Suprapubic skin (tissue), 4 donors: ENCODE results near the gene AGAP9. TPM values are rescaled to one million over a fixed set of nuclear protein-coding genes. Genes with fewer than 3 reads are reported as not detected.

ENCODE experiments used
- DNase-seq, 2 donors: peaks; one replicate each; pipeline ENCODE4 v3.0.0-alpha.2; 2019; ENCODE audit warnings: low spot score in 2 of 2
- H3K27ac ChIP-seq: fragments of 200-600 bp; sonication (generic); one replicate; pipeline ENCODE4 v1.5.1; 2019
- H3K27me3 ChIP-seq: fragments of 200-600 bp; sonication (generic); one replicate; pipeline ENCODE4 v1.5.1; 2019
- H3K36me3 ChIP-seq: fragments of 200-600 bp; sonication (generic); one replicate; pipeline ENCODE4 v1.5.1; 2019
- H3K4me1 ChIP-seq: fragments of 200-600 bp; sonication (generic); one replicate; pipeline ENCODE4 v1.5.1; 2019
- H3K4me3 ChIP-seq: fragments of 200-600 bp; sonication (generic); one replicate; pipeline ENCODE4 v1.5.1; 2019; ENCODE audit warnings: mild to moderate bottlenecking
- H3K9me3 ChIP-seq: fragments of 200-600 bp; sonication (generic); one replicate; pipeline ENCODE4 v1.5.1; 2019
- EP300 ChIP-seq: sonication (generic); formaldehyde crosslinking; IDR thresholded peaks from one replicate; pipeline ENCODE4 v1.6.1; 2017; ENCODE audit warnings: antibody characterized with exemption
- POLR2A ChIP-seq, 2 donors: fragments of 450-650 bp; IDR thresholded peaks; one replicate each; pipeline ENCODE4 v1.6.1; 2017; ENCODE audit warnings: antibody characterized with exemption in 2 of 2, mild to moderate bottlenecking in 2 of 2, moderate library complexity in 2 of 2
- POLR2AphosphoS5 ChIP-seq, 3 donors: sonication (generic); formaldehyde crosslinking; IDR thresholded peaks; one replicate each; pipeline ENCODE4 v1.6.1; 2017; ENCODE audit warnings: antibody characterized with exemption in 3 of 3
- WGBS: methylation state at CpG from one replicate; pipeline ENCODE4 v1.1.5; 2018; 5-methylcytosine and 5-hydroxymethylcytosine counted together
- total RNA-seq, 4 donors: library from RNA; depleted of rRNA; stranded (reverse); fragments of >200 nt; gene quantifications; one replicate each; pipeline ENCODE4 v1.1.0, GENCODE V29; 2016
- TF ChIP-seq, protein P1 (sequence below), 2 donors: fragments of 200-600 bp in 1 of 2; fragments of 450-650 bp in 1 of 2; sonication (generic) in 1 of 2; IDR thresholded peaks; one replicate each; pipeline ENCODE4 v1.5.1; 2016 to 2019; ENCODE audit warnings: antibody characterized with exemption in 2 of 2, mild to moderate bottlenecking in 1 of 2, moderate library complexity in 1 of 2

Gene AGAP9
- total RNA-seq, 4 donors from 2014 or later: 2.7 to 55.4 (median 11.0) TPM

DNA sequence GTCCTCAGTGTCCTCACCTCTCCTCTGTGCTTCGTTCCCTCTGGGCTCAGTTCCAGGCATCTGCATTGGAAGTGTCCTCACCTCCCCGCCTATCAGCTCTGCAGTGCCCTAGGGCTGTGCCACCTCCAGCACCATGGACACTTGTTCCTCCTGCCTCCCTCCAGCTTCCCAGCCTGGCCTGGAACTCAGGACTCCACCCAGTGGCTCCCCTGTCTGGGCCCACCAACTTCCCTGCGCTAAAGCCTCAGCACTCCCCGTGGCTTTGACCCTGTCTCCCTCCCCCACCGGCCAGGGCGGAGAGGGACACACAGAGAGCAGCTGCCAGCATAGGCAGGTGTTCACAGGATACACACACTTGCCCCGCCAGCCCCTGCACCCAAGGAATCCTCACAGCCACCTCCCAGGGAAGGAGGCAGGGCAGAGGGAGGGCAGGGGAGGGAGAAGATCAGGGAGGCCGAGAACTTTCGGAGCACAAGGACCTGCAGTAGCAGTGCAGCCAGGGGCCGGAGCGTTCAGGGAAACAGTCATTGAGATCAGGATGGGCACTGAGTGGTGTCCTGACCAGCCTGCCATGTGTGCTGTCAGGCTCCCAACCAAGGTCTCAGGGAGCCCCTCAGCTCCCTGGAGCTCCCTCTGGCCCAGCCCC, 70.8 kb downstream of the AGAP9 start:
- H3K27ac ChIP-seq: no peak overlapping the region
- peak in 1 of 2 donors; percentile 74 for DNase-seq
- no peaks in the 10 kb centered on the region for H3K36me3 ChIP-seq

GRCh38 chr10:47451998-47452494, 71.4 kb downstream of the AGAP9 start:
- Histone ChIP-seq H3K9me3 (no peaks in the 10 kb centered on the region), H3K27me3 (peaks cover 3% of the 10 kb centered on the region), H3K4me3 (no peak overlapping the region), H3K36me3 (no peaks in the 10 kb centered on the region), H3K4me1 (no peaks in the 10 kb centered on the region), H3K27ac (no peak overlapping the region)
- TF ChIP-seq EP300 (no peak), POLR2AphosphoS5 (IDR thresholded peaks at IDR 0.05) (no peak), POLR2A (IDR thresholded peaks at IDR 0.05) (no peak)
- TF ChIP-seq, protein P1, sequence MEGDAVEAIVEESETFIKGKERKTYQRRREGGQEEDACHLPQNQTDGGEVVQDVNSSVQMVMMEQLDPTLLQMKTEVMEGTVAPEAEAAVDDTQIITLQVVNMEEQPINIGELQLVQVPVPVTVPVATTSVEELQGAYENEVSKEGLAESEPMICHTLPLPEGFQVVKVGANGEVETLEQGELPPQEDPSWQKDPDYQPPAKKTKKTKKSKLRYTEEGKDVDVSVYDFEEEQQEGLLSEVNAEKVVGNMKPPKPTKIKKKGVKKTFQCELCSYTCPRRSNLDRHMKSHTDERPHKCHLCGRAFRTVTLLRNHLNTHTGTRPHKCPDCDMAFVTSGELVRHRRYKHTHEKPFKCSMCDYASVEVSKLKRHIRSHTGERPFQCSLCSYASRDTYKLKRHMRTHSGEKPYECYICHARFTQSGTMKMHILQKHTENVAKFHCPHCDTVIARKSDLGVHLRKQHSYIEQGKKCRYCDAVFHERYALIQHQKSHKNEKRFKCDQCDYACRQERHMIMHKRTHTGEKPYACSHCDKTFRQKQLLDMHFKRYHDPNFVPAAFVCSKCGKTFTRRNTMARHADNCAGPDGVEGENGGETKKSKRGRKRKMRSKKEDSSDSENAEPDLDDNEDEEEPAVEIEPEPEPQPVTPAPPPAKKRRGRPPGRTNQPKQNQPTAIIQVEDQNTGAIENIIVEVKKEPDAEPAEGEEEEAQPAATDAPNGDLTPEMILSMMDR (IDR thresholded peaks at IDR 0.05): no peak
- 83% methylated on average over 7 of the region's 7 CpGs for WGBS
- peak in 1 of 2 donors; percentile 70 for DNase-seq

More for the DNA sequence above, 70.8 kb downstream of the AGAP9 start:
- peaks cover 3% of the 10 kb centered on the region for H3K27me3 ChIP-seq
- TF ChIP-seq, protein P1 (IDR thresholded peaks at IDR 0.05): no peak
- TF ChIP-seq POLR2AphosphoS5 (IDR thresholded peaks at IDR 0.05) (no peak), EP300 (no peak), POLR2A (IDR thresholded peaks at IDR 0.05) (no peak)
- no peaks in the 10 kb centered on the region for H3K4me1 ChIP-seq
- WGBS: 68% methylated on average over 9 of the region's 11 CpGs
- H3K9me3 ChIP-seq: no peaks in the 10 kb centered on the region
- no peak overlapping the region for H3K4me3 ChIP-seq

Other genes starting within 250 kb of the AGAP9 start
- gene GDF10, start 223.4 kb downstream of the AGAP9 start, total RNA-seq: 1 to 10 TPM in 2 of 4 donors, not detected in 2; 1.3 to 1.4 TPM
- gene GDF2, start 201.2 kb downstream of the AGAP9 start, total RNA-seq: not detected
- not detected for gene RBP3, start 175.3 kb downstream of the AGAP9 start, total RNA-seq
- 1 to 10 TPM; 1.0 to 3.9 (median 2.3) TPM for gene ZNF488, start 139.3 kb downstream of the AGAP9 start, total RNA-seq
- 100 to 1,000 TPM in 3 of 4 donors, 10 to 100 TPM in 1; 98.0 to 254 (median 169) TPM for gene ANXA8, start 39.5 kb downstream of the AGAP9 start, total RNA-seq
- 10 to 100 TPM; 26.2 to 41.8 (median 35.9) TPM for gene FAM25G, start 31.9 kb downstream of the AGAP9 start, total RNA-seq
- gene SYT15B, start 240.0 kb upstream of the AGAP9 start, total RNA-seq: 1 to 10 TPM; 1.1 to 2.6 (median 1.9) TPM